Stimulated activated CD8-positive, alpha-beta memory T cell treated with anti-CD3 and anti-CD28 coated beads, Interleukin-7, amount 100 ng/mL, for 1 hour (primary cell): ENCODE data around the gene TBXAS1.

Experiments
- DNase-seq, 2 donors: peaks; one replicate each; pipeline ENCODE4 v3.0.0-alpha.2; 2020; ENCODE audit warnings: low read depth in 2 of 2

Gene TBXAS1

GRCh38 chr7:139829025-139829774 lies at the start of gene TBXAS1:
TSS of gene TBXAS1 (plus strand) at chr7:139829264. CDS start at chr7:139829391, 127 bp downstream.
- no peak for DNase-seq

- no peak for DNase-seq
These were observed 46.1 kb upstream of the TBXAS1 start for GRCh38 chr7:139782932-139783331.

GRCh38 chr7:139783647-139784385 lies 45.2 kb upstream of the TBXAS1 start:
- no peak for DNase-seq

- DNase-seq: no peak
These were observed 44.4 kb upstream of the TBXAS1 start for GRCh38 chr7:139784648-139785047.

- no peak for DNase-seq
These were observed 37.7 kb upstream of the TBXAS1 start for GRCh38 chr7:139791316-139791715.

GRCh38 chr7:139797607-139798006 lies 31.5 kb upstream of the TBXAS1 start:
- no peak for DNase-seq

GRCh38 chr7:139798221-139798620 lies 30.8 kb upstream of the TBXAS1 start:
- no peak for DNase-seq

GRCh38 chr7:139798892-139799291 lies 30.2 kb upstream of the TBXAS1 start:
- DNase-seq: no peak

GRCh38 chr7:139799586-139799985 lies 29.5 kb upstream of the TBXAS1 start:
- no peak for DNase-seq

GRCh38 chr7:139804571-139804970 lies 24.5 kb upstream of the TBXAS1 start:
- no peak for DNase-seq

GRCh38 chr7:139807009-139807408 lies 22.1 kb upstream of the TBXAS1 start:
- DNase-seq: no peak

GRCh38 chr7:139808427-139808826 lies 20.6 kb upstream of the TBXAS1 start:
- DNase-seq: no peak

- no peak for DNase-seq
These were observed 20.1 kb upstream of the TBXAS1 start for GRCh38 chr7:139808846-139809442.

- no peak for DNase-seq
These were observed 18.0 kb upstream of the TBXAS1 start for GRCh38 chr7:139811066-139811465.

- DNase-seq: no peak
These were observed 15.9 kb upstream of the TBXAS1 start for GRCh38 chr7:139813151-139813550.

GRCh38 chr7:139813689-139814088 lies 15.4 kb upstream of the TBXAS1 start:
- DNase-seq: no peak

- DNase-seq: no peak
These were observed 11.8 kb upstream of the TBXAS1 start for GRCh38 chr7:139817249-139817648.

GRCh38 chr7:139820089-139820488 lies 9.0 kb upstream of the TBXAS1 start:
- DNase-seq: no peak

- DNase-seq: no peak
These were observed 7.5 kb upstream of the TBXAS1 start for GRCh38 chr7:139821349-139822105.

GRCh38 chr7:139822855-139823254 lies 6.2 kb upstream of the TBXAS1 start:
- DNase-seq: no peak

GRCh38 chr7:139823959-139824521 lies 5.0 kb upstream of the TBXAS1 start:
- no peak for DNase-seq
